K562 (cell line): ENCODE measurements around the gene AFG1L. TPM values are rescaled to one million over a fixed set of nuclear protein-coding genes. Genes with fewer than 3 reads are reported as not detected.
A peak's percentile ranks its signal among the peaks of the same experiment; 100 is the strongest.

Experiments
- ATAC-seq: fragments of 200-7000 bp; cut with Tn5 transposase; 3 replicates; pipeline ENCODE4 v1.9.1; 2020; ENCODE audit warnings: moderate library complexity
- BruUV-seq: library from RNA; stranded (reverse); fragments of 400-500 nt; replicated peaks from 2 replicates; lab custom pipeline; 2021; lab: Mats Ljungman, UMichigan
- CTCF ChIA-PET: fragments of 300-600 bp; formaldehyde crosslinking; extraction: SDS; loops from one replicate; lab custom pipeline; 2021; ENCODE audit warnings: low intra/inter-chr PET ratio; lab: Yijun Ruan, JAX
- POLR2A ChIA-PET: fragments of 300-600, 350-650 bp; sonication (Branson Sonifier 250); formaldehyde crosslinking; extraction: SDS; loops from one replicate; lab custom pipeline; 2021; ENCODE audit warnings: antibody characterized with exemption, inconsistent platforms; lab: Yijun Ruan, JAX
- DNase-seq, 4 experiments: peaks; one replicate each; pipeline versions ENCODE4 v3.0.0 to v3.0.0-alpha.2; 2011 to 2018; ENCODE audit warnings: low spot score in 3 of 4, mixed read lengths in 3 of 4; ENCODE audit errors: extremely low read depth in 1 of 4
- FAIRE-seq: peaks from 2 replicates; lab custom pipeline; 2011; peaks lifted over from hg19 to GRCh38; lab: Jason Lieb, UNC
- H2AFZ ChIP-seq: 2 replicates; pipeline ENCODE4 v1.6.0; 2011; ENCODE audit warnings: low read depth, low read length, control low read depth, inconsistent platforms
- H3K27ac ChIP-seq: fragments of 200-600 bp; 3 replicates; pipeline ENCODE4 v1.8.0; 2011; ENCODE audit warnings: low read depth, mild to moderate bottlenecking, control low read depth, inconsistent platforms, low read length, moderate library complexity, mixed read lengths; ENCODE audit errors: extremely low read depth
- H3K27me3 ChIP-seq, 2 experiments: fragments of 300-600 bp in 1 of 2; 2 replicates in 1 of 2; 3 replicates in 1 of 2; pipeline versions ENCODE4 v1.6.0 to v1.8.0; 2011; ENCODE audit warnings: inconsistent platforms in 2 of 2, low read length in 2 of 2, mild to moderate bottlenecking in 1 of 2, mixed read lengths in 1 of 2, moderate library complexity in 1 of 2; ENCODE audit not compliant: control insufficient read depth in 2 of 2, insufficient read depth in 2 of 2
- H3K36me3 ChIP-seq: fragments of 300-600 bp; 3 replicates; pipeline ENCODE4 v1.8.0; 2011; ENCODE audit warnings: mild to moderate bottlenecking, low read length, inconsistent platforms; ENCODE audit not compliant: control insufficient read depth, insufficient read depth
- H3K4me1 ChIP-seq, 2 experiments: fragments of 200-600 bp in 1 of 2; replicated peaks in 1 of 2; 2 replicates in 1 of 2; 3 replicates in 1 of 2; pipeline versions ENCODE4 v1.5.1 to v1.8.0; 2011; ENCODE audit warnings: inconsistent platforms in 2 of 2, low read length in 2 of 2, mild to moderate bottlenecking in 1 of 2, mixed read lengths in 1 of 2, moderate library complexity in 1 of 2; ENCODE audit not compliant: control insufficient read depth in 2 of 2, insufficient read depth in 2 of 2
- H3K4me2 ChIP-seq: 2 replicates; pipeline ENCODE4 v1.6.1; 2011; ENCODE audit warnings: low read length, control low read depth, inconsistent platforms, mixed read lengths; ENCODE audit not compliant: insufficient read depth
- H3K4me3 ChIP-seq: fragments of 200-600 bp; sonication (generic), shearing (Covaris generic); 2 replicates; pipeline ENCODE4 v1.5.1; 2016; ENCODE audit warnings: control low read depth, inconsistent platforms
- H3K79me2 ChIP-seq: fragments of 200-600 bp; 3 replicates; pipeline ENCODE4 v1.8.0; 2011; ENCODE audit warnings: low read length, inconsistent platforms; ENCODE audit not compliant: control insufficient read depth, insufficient read depth
- H3K9ac ChIP-seq, 2 experiments: 2 replicates each; pipeline versions ENCODE4 v1.6.0 to v1.6.1; 2011; ENCODE audit warnings: low read depth in 2 of 2, low read length in 2 of 2, control low read depth in 1 of 2, inconsistent platforms in 1 of 2, mild to moderate bottlenecking in 1 of 2, mixed read lengths in 1 of 2; ENCODE audit not compliant: insufficient read depth in 1 of 2
- H3K9me1 ChIP-seq: one replicate; pipeline ENCODE4 v1.6.0; 2011; ENCODE audit warnings: inconsistent platforms, mild to moderate bottlenecking, low read length, moderate library complexity; ENCODE audit not compliant: control insufficient read depth, insufficient read depth
- H3K9me3 ChIP-seq: replicated peaks from 2 replicates; pipeline ENCODE4 v1.5.1; 2011; ENCODE audit warnings: low read depth, low read length, inconsistent platforms; ENCODE audit not compliant: control insufficient read depth, insufficient read depth
- H4K20me1 ChIP-seq: replicated peaks from 2 replicates; pipeline ENCODE4 v1.6.1; 2011; ENCODE audit warnings: low read length, inconsistent platforms, mixed read lengths; ENCODE audit not compliant: control insufficient read depth, insufficient read depth
- CEBPB ChIP-seq: fragments of 450-650 bp; IDR thresholded peaks from 2 replicates; pipeline ENCODE4 v1.6.1; 2016; ENCODE audit warnings: missing genetic modification characterization, missing compliant biosample characterization
- CEBPG ChIP-seq, 3 experiments: fragments of 200-800 bp in 1 of 3; sonication (Bioruptor generic) in 1 of 3; sonication (generic) in 1 of 3; formaldehyde crosslinking in 1 of 3; IDR thresholded peaks in 2 of 3; conservative IDR thresholded peaks in 1 of 3; 2 replicates each; pipeline versions ENCODE4 v1.6.1 to v1.8.0; 2016 to 2022; ENCODE audit warnings: missing compliant biosample characterization in 2 of 3, missing genetic modification characterization in 2 of 3, mild to moderate bottlenecking in 1 of 3, missing genetic modification reagents in 1 of 3
- ETV1 ChIP-seq: fragments of 450-650 bp; conservative IDR thresholded peaks from 2 replicates; pipeline ENCODE4 v1.6.1; 2016; ENCODE audit warnings: missing genetic modification characterization, control low read depth, low read depth, missing compliant biosample characterization
- SMARCA5 ChIP-seq: fragments of 450-650 bp; IDR thresholded peaks from 2 replicates; pipeline ENCODE4 v1.6.1; 2016
- TCF7 ChIP-seq: sonication (generic); IDR thresholded peaks from 2 replicates; pipeline ENCODE4 v1.6.1; 2016; ENCODE audit warnings: antibody characterized with exemption, borderline replicate concordance
- in situ Hi-C: fragments of 300-500 bp; cut with MboI; formaldehyde crosslinking; loops from 4 replicates; pipeline ENCODE4 v1.15.0; 2018; ENCODE audit warnings: inconsistent platforms, mixed read lengths
- intact Hi-C: fragments of 100-400 bp; cut with micrococcal nuclease; formaldehyde crosslinking; loops from 2 replicates; pipeline ENCODE4 v1.14.2; 2022
- polyA plus RNA-seq, 8 experiments: library from polyadenylated mRNA; depleted of rRNA in 4 of 8; stranded (reverse) in 5 of 8; unstranded in 3 of 8; fragments of >200 nt; fragmentation: Nextera tagmentation in 2 of 8; fragmentation: Illumina TruSeq in 1 of 8; extraction: Ambion mirVana in 2 of 8; extraction: Trizol in 1 of 8; gene quantifications; 2 replicates each; pipeline versions ENCODE4 v1.2.1 to v1.2.3, GENCODE V29; 2011 to 2014; ENCODE audit warnings: inconsistent platforms in 1 of 8, missing spikeins in 1 of 8
- total RNA-seq, 7 experiments: library from RNA; depleted of rRNA in 6 of 7; stranded (reverse); fragments of >200 nt in 6 of 7; fragmentation: Illumina TruSeq in 2 of 7; extraction: Trizol in 2 of 7; gene quantifications; 2 replicates each; pipeline versions ENCODE4 v1.2.1 to v1.2.3, GENCODE V29; 2011 to 2021; ENCODE audit warnings: low replicate concordance in 1 of 7
- TF ChIP-seq, protein P1 (sequence below): fragments of 450-650 bp; formaldehyde crosslinking; IDR thresholded peaks from 2 replicates; pipeline ENCODE4 v1.4.0; 2020; ENCODE audit warnings: mild to moderate bottlenecking, mixed read lengths
- TF ChIP-seq, protein P2 (sequence below), 2 experiments: fragments of 450-650 bp in 1 of 2; sonication (generic) in 1 of 2; formaldehyde crosslinking in 1 of 2; IDR thresholded peaks in 1 of 2; conservative IDR thresholded peaks in 1 of 2; 2 replicates each; pipeline versions ENCODE4 v1.6.1 to v1.8.1; 2016 to 2023; ENCODE audit warnings: mild to moderate bottlenecking in 2 of 2, moderate library complexity in 2 of 2, inconsistent platforms in 1 of 2, missing genetic modification reagents in 1 of 2

AFG1L gene
- total and polyA plus RNA-seq, 9 of the 15 experiments (the other 6 are each of a cell fraction or from before 2014, with no cell fraction given): 2.2 to 15.5 (median 5.8) TPM

DNA sequence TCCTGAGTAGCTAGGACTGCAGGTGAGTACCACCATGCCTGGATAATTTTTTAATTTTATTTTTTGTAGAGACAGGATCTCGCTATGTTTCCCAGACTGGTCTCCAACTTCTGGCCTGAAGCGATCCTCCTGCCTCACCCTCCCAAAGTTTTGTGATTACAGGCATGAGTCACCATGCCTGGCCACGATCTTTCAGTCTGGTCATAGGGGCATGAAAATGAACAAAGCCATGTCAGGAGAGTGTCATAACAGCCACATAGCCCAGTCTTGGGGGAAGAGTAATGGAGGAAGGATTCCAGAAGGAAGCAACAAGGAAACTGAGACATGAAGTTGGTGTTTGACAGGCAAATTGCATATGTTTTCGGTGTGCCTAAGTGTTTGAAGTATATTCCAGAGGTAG is 17.0 kb upstream of the AFG1L start (continued):
- TF ChIP-seq, protein P1, sequence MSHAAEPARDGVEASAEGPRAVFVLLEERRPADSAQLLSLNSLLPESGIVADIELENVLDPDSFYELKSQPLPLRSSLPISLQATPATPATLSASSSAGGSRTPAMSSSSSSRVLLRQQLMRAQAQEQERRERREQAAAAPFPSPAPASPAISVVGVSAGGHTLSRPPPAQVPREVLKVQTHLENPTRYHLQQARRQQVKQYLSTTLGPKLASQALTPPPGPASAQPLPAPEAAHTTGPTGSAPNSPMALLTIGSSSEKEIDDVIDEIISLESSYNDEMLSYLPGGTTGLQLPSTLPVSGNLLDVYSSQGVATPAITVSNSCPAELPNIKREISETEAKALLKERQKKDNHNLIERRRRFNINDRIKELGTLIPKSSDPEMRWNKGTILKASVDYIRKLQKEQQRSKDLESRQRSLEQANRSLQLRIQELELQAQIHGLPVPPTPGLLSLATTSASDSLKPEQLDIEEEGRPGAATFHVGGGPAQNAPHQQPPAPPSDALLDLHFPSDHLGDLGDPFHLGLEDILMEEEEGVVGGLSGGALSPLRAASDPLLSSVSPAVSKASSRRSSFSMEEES (CRISPR knock-in tag): no peak
- TF ChIP-seq ETV1 (tag): no peak
- TF ChIP-seq SMARCA5: no peak

DNA sequence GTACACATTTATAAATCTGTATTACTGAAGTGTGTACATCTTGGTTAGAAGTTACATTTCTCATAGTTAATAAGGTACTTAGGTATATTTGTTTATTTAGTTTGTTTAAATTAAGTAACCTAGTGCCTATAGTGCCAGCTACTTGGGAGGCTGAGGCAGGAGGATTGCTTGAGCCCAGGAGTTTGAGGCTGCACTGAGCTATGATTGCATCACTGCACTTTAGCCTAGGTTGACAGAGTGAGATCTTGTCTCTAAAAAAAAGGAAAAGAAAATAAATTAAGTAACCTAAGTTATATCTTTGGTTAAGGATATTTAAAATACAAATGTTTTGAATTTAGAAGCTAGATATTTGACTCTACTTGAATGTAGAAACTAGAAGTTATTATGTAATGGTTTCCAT is 9.5 kb upstream of the AFG1L start:
- H3K27me3 ChIP-seq: no peaks in the 10 kb centered on the region; a peak in 1 of 5 replicates
- no peak overlapping the region for H3K4me3 ChIP-seq
- no peak overlapping the region for H3K4me2 ChIP-seq
- no peaks in the 10 kb centered on the region for H3K9me3 ChIP-seq
- DNase-seq: no peak
- intact Hi-C loops: no loop called here
- no peaks in the 10 kb centered on the region for H3K79me2 ChIP-seq
- no peak overlapping the region for H3K9ac ChIP-seq
- H3K4me1 ChIP-seq: no peaks in the 10 kb centered on the region; a peak in 1 of 5 replicates
- H2AFZ ChIP-seq: no peak overlapping the region
- in situ Hi-C loops: no loop called here
- H3K9me1 ChIP-seq: no peaks in the 10 kb centered on the region
- no peak overlapping the region for H3K27ac ChIP-seq
- no peak for ATAC-seq
- POLR2A ChIA-PET: no interaction called here
- TF ChIP-seq, protein P2, sequence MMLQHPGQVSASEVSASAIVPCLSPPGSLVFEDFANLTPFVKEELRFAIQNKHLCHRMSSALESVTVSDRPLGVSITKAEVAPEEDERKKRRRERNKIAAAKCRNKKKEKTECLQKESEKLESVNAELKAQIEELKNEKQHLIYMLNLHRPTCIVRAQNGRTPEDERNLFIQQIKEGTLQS (IDR thresholded peaks at IDR 0.05): peak; percentile 45; the same call in 1 of the 2 replicates
- TF ChIP-seq, protein P2 (CRISPR knock-in tag; conservative IDR thresholded peaks at IDR 0.05): no peak
- TF ChIP-seq CEBPG (CRISPR knock-in tag; IDR thresholded peaks at IDR 0.05): no peak
- peak in 1 of 2 experiments; percentile 39; a peak in 1 of 4 replicates for TF ChIP-seq CEBPG (tag; conservative IDR thresholded peaks at IDR 0.05 in 1 of 2, IDR thresholded peaks at IDR 0.05 in 1 of 2)
- TF ChIP-seq CEBPB (tag): peak; percentile 70
- TF ChIP-seq TCF7: no peak
- CTCF ChIA-PET: no interaction called here
- H3K36me3 ChIP-seq: no peaks in the 10 kb centered on the region
- no peak for FAIRE-seq
- no TSS peak for BruUV-seq
- no peaks in the 10 kb centered on the region for H4K20me1 ChIP-seq
